ENCODE results near the gene ASB6. TPM values are rescaled to one million over a fixed set of nuclear protein-coding genes. Genes with fewer than 3 reads are reported as not detected.

The ASB6 gene
- total RNA-seq, 2 donors from 2014 or later, result 12.7 to 14.5 TPM

DNA sequence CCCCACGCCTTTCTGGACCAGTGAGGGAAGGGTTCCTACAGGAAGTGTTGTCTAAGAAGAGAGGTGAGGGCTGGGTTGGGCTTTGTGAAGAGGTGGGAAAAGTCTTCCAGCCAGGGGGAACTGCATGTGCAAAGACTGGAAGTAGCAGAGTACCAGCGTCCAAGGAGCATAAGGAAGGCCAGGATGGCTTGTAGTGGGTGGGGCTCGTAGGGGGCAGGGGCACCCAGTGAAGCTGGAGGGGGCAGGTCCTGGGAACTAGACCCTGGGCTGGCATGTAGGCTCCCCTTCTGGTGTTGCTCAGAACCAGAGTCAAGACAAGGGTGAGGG, 43.9 kb upstream of the ASB6 start:
- Histone ChIP-seq H3K4me1 (no peaks in the 10 kb centered on the region), H3K4me3 (no peak overlapping the region), H3K36me3 (replicated peaks in 1 of 2; ENCODE audit: insufficient read depth in 1 of 2, low read depth in 2 of 2) (no peaks in the 10 kb centered on the region), H3K27ac (no peak overlapping the region), H3K27me3 (no peaks in the 10 kb centered on the region), H3K9me3 (no peaks in the 10 kb centered on the region)
- ATAC-seq (no peak), DNase-seq (no peak)
- intact Hi-C loops (cut with DNase I), result no loop called here
- no peak for TF ChIP-seq POLR2A (IDR thresholded peaks at IDR 0.05)
- TF ChIP-seq, protein P1, sequence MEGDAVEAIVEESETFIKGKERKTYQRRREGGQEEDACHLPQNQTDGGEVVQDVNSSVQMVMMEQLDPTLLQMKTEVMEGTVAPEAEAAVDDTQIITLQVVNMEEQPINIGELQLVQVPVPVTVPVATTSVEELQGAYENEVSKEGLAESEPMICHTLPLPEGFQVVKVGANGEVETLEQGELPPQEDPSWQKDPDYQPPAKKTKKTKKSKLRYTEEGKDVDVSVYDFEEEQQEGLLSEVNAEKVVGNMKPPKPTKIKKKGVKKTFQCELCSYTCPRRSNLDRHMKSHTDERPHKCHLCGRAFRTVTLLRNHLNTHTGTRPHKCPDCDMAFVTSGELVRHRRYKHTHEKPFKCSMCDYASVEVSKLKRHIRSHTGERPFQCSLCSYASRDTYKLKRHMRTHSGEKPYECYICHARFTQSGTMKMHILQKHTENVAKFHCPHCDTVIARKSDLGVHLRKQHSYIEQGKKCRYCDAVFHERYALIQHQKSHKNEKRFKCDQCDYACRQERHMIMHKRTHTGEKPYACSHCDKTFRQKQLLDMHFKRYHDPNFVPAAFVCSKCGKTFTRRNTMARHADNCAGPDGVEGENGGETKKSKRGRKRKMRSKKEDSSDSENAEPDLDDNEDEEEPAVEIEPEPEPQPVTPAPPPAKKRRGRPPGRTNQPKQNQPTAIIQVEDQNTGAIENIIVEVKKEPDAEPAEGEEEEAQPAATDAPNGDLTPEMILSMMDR (IDR thresholded peaks at IDR 0.05), result no peak
- 52 to 53% methylated on average over 3 of the region's 3 CpGs for WGBS, 2 donors

DNA sequence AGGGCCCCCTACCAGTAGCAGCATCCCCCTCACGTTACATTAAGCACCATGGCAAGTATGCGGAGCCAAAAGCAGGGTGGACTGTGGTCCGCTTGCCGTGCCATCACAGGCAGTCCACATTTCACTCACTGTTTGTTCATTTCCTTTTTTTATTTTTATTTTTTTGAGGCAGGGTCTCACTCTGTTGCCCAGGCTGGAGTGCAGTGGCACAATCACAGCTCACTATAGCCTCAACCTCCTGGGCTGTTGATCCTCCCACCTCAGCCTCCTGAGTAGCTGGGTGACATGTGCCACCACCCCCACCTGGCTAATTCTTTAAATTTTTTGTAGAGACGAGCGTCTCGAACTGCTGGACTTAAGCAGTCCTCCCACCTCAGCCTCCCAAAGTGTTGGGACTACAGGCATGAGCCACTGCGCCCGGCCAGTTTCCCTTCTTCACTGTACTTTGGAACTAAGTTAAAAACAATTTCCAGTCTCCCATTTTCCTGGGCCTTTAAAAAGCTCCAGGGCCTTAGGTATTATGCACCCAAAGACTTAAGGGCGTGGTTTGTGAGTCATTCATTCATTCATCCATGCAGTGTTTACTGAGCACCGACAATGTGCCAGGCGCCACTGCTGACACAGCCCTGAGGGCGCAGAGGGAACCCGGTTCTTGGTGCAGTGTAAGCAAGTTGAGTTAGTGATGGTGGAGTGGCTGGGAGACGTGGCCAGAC, 43.4 kb upstream of the ASB6 start:
- WGBS, 2 donors, result 70 to 78% methylated on average over 10 to 15 of the region's 15 CpGs
- intact Hi-C loops (cut with DNase I), result no loop called here

DNA sequence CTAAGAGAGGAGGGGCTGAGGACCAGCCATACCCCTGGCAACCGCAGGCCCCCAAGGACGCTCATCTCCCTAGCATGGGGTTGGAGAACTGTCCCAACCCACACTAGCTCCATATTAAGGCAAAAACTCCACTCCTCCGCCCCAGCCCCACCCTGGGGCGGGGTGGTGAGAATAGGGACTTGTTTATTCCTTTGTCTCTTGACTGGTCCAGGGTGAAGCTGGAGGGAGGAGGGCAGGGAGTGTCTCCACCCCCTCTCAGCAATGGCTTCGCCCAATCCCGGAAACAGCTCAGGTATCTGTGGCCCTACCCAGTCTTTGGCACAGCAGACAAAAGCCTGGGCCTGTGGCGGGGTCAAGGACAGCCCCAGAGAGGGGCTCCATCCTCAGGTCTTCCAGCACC, 40.4 kb upstream of the ASB6 start:
- no peak for ATAC-seq
- intact Hi-C loops (cut with DNase I), result no loop called here

More for the DNA sequence above, 43.4 kb upstream of the ASB6 start:
- TF ChIP-seq, protein P1 (IDR thresholded peaks at IDR 0.05), result no peak
- TF ChIP-seq POLR2A (IDR thresholded peaks at IDR 0.05), result no peak
- H3K4me1 ChIP-seq, result no peaks in the 10 kb centered on the region
- ATAC-seq (no peak), DNase-seq (no peak)
- H3K27me3 ChIP-seq, result no peaks in the 10 kb centered on the region
- H3K36me3 ChIP-seq (replicated peaks in 1 of 2; ENCODE audit: insufficient read depth in 1 of 2, low read depth in 2 of 2), result no peaks in the 10 kb centered on the region
- no peak overlapping the region for H3K4me3 ChIP-seq
- H3K27ac ChIP-seq, result no peak overlapping the region
- no peaks in the 10 kb centered on the region for H3K9me3 ChIP-seq

DNA sequence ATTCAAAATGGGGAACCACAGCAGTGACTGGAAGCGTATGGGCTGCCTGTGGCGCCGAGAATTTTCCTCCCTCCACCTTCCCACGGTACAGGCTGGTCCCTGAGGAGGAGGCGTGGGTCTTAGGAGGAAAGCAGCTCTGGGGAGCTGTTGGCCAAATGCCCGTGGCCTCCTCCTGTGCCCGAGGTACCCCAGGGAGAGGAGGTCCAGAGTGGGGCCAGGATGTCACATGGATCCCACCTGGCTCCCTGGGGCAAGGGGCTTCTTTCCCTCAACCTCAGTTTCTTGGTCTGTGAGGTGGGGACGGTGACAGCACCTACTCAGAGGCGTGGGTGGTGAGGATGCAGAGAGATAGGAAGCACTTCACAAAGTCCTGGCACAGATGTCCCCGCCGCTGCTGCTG, 40.0 kb upstream of the ASB6 start:
- intact Hi-C loops (cut with DNase I), result no loop called here
- no peak for TF ChIP-seq POLR2A (IDR thresholded peaks at IDR 0.05)
- TF ChIP-seq, protein P1 (IDR thresholded peaks at IDR 0.05), result no peak
- H3K27me3 ChIP-seq, result no peaks in the 10 kb centered on the region
- H3K36me3 ChIP-seq (replicated peaks in 1 of 2; ENCODE audit: insufficient read depth in 1 of 2, low read depth in 2 of 2), result no peaks in the 10 kb centered on the region
- ATAC-seq (no peak), DNase-seq (no peak)
- H3K4me3 ChIP-seq, result no peak overlapping the region
- no peaks in the 10 kb centered on the region for H3K4me1 ChIP-seq
- 44 to 57% methylated on average over 8 to 11 of the region's 11 CpGs for WGBS, 2 donors
- no peaks in the 10 kb centered on the region for H3K9me3 ChIP-seq
- no peak overlapping the region for H3K27ac ChIP-seq

More for the DNA sequence above, 40.4 kb upstream of the ASB6 start:
- TF ChIP-seq POLR2A (IDR thresholded peaks at IDR 0.05), result no peak
- TF ChIP-seq, protein P1 (IDR thresholded peaks at IDR 0.05), result no peak
- no peaks in the 10 kb centered on the region for H3K4me1 ChIP-seq
- no peaks in the 10 kb centered on the region for H3K9me3 ChIP-seq
- H3K36me3 ChIP-seq (replicated peaks in 1 of 2; ENCODE audit: insufficient read depth in 1 of 2, low read depth in 2 of 2), result no peaks in the 10 kb centered on the region
- H3K27me3 ChIP-seq, result no peaks in the 10 kb centered on the region
- 68 to 80% methylated on average over 1 to 7 of the region's 7 CpGs for WGBS, 2 donors
- no peak overlapping the region for H3K27ac ChIP-seq
- no peak overlapping the region for H3K4me3 ChIP-seq
- no peak for DNase-seq

DNA sequence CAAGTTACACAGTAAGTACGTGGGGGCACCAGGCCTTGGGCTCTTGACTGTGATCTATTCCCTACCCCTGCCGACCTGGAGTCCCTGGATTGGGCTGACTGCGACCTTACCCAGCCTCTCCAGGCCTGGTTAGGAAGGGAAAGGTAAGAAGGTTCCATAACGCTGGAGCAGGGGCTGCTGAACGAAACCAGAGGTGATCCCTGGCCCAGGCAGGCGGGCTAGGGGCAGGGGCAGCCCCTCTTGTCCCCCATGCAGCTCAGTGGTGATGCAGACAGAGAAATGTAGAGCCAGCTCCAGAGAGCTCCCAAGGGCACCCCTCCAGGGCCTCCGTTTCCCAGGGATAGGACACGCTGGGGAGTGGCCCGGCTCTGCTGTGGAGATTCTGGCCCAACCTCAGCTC, 37.6 kb upstream of the ASB6 start:
- Histone ChIP-seq H3K36me3 (replicated peaks in 1 of 2; ENCODE audit: insufficient read depth in 1 of 2, low read depth in 2 of 2) (no peaks in the 10 kb centered on the region), H3K9me3 (no peaks in the 10 kb centered on the region), H3K27me3 (no peaks in the 10 kb centered on the region), H3K4me1 (no peaks in the 10 kb centered on the region), H3K4me3 (no peak overlapping the region), H3K27ac (no peak overlapping the region)
- intact Hi-C loops (cut with DNase I), result no loop called here
- WGBS, 2 donors, result 14 to 48% methylated on average over 6 to 8 of the region's 9 CpGs
- DNase-seq (no peak), ATAC-seq (no peak)
- no peak for TF ChIP-seq POLR2A (IDR thresholded peaks at IDR 0.05)
- TF ChIP-seq, protein P1 (IDR thresholded peaks at IDR 0.05), result no peak

Data from body of pancreas (tissue), 4 donors.